ENCODE data around the gene LAPTM5. TPM values are rescaled to one million over a fixed set of nuclear protein-coding genes. Genes with fewer than 3 reads are reported as not detected.

LAPTM5 gene
- total RNA-seq, 1 experiment from 2014 or later = 1.5 TPM

- TF ChIP-seq CEBPB (IDR thresholded peaks at IDR 0.05; ENCODE audit: low read depth) (no peak), ZFX (IDR thresholded peaks at IDR 0.05) (no peak), FOSL1 (IDR thresholded peaks at IDR 0.05; ENCODE audit: low read depth) (no peak)
These were observed 3.9 kb downstream of the LAPTM5 start (continued) for GRCh38 chr1:30753660-30754123.

- no peak overlapping the region for H3K27ac ChIP-seq (ENCODE audit: low read depth, low read length)
- H3K9ac ChIP-seq (ENCODE audit: low read length) = no peak overlapping the region
- DNase-seq (ENCODE audit: low read depth, low spot score) (no peak), ATAC-seq (no peak)
- H3K36me3 ChIP-seq (ENCODE audit: control insufficient read depth in 1 of 2, insufficient read depth in 2 of 2, low read length in 2 of 2) = no peaks in the 10 kb centered on the region
- no TSS peak for BruUV-seq (replicated peaks)
- intact Hi-C loops (cut with micrococcal nuclease) = no loop called here
- H3K4me2 ChIP-seq (ENCODE audit: low read length) = no peak overlapping the region
- ChIA-PET POLR2A (no interaction called here), CTCF (no interaction called here), RAD21 (ENCODE audit: low non-redundant PET in 1 of 2, low total read pairs in 2 of 2, uncharacterized antibody in 2 of 2, unreplicated experiment in 2 of 2) (no interaction called here)
- H3K79me2 ChIP-seq (ENCODE audit: insufficient read depth, low read length) = no peaks in the 10 kb centered on the region
- H3K4me3 ChIP-seq (replicated peaks in 1 of 2; ENCODE audit: low read depth in 1 of 2, low read length in 2 of 2) = no peak overlapping the region
- H3K9me3 ChIP-seq (ENCODE audit: control insufficient read depth in 1 of 2, insufficient read depth in 1 of 2, low read depth in 1 of 2, low read length in 2 of 2) = no peaks in the 10 kb centered on the region
- peaks cover 0 to 17% of the 10 kb centered on the region in 2 experiments; a peak in 3 of 4 replicates for H3K4me1 ChIP-seq (ENCODE audit: control insufficient read depth in 1 of 2, insufficient read depth in 2 of 2, low read length in 2 of 2)
- TF ChIP-seq ZNF274 (IDR thresholded peaks at IDR 0.05; ENCODE audit: low read depth, low read length) (no peak), EGR1 (IDR thresholded peaks at IDR 0.05; ENCODE audit: low read depth) (no peak), ELF1 (IDR thresholded peaks at IDR 0.05; ENCODE audit: borderline replicate concordance, low read depth) (no peak)
- H3K9me2 ChIP-seq (ENCODE audit: insufficient read depth) = no peaks in the 10 kb centered on the region
- H3K27me3 ChIP-seq (ENCODE audit: insufficient read depth, low read length) = no peaks in the 10 kb centered on the region
- no peak overlapping the region for H2AFZ ChIP-seq (ENCODE audit: low read depth, low read length, poor library complexity, severe bottlenecking)
- no peaks in the 10 kb centered on the region for H4K20me1 ChIP-seq (ENCODE audit: insufficient read depth)
These were observed 4.5 kb downstream of the LAPTM5 start for GRCh38 chr1:30753118-30753517.

GRCh38 chr1:30752651-30752908 lies 5.0 kb downstream of the LAPTM5 start:
- ChIA-PET CTCF (interaction anchor here (1.4 kb wide), 1 partner anchor 27 kb away, joined by 7 read pairs; no protein-coding TSS in a partner anchor), RAD21 (ENCODE audit: low non-redundant PET in 1 of 2, low total read pairs in 2 of 2, uncharacterized antibody in 2 of 2, unreplicated experiment in 2 of 2) (no interaction called here), POLR2A (no interaction called here)
- Histone ChIP-seq H4K20me1 (ENCODE audit: insufficient read depth) (no peaks in the 10 kb centered on the region), H3K79me2 (ENCODE audit: insufficient read depth, low read length) (no peaks in the 10 kb centered on the region), H3K36me3 (ENCODE audit: control insufficient read depth in 1 of 2, insufficient read depth in 2 of 2, low read length in 2 of 2) (no peaks in the 10 kb centered on the region), H3K27me3 (ENCODE audit: insufficient read depth, low read length) (no peaks in the 10 kb centered on the region), H3K4me3 (replicated peaks in 1 of 2; ENCODE audit: low read depth in 1 of 2, low read length in 2 of 2) (no peak overlapping the region), H3K27ac (ENCODE audit: low read depth, low read length) (no peak overlapping the region), H3K9me2 (ENCODE audit: insufficient read depth) (no peaks in the 10 kb centered on the region), H3K4me2 (ENCODE audit: low read length) (no peak overlapping the region), H3K9ac (ENCODE audit: low read length) (no peak overlapping the region), H3K4me1 (ENCODE audit: control insufficient read depth in 1 of 2, insufficient read depth in 2 of 2, low read length in 2 of 2) (peaks cover 2 to 22% of the 10 kb centered on the region in 2 experiments; a peak in 3 of 4 replicates), H3K9me3 (ENCODE audit: control insufficient read depth in 1 of 2, insufficient read depth in 1 of 2, low read depth in 1 of 2, low read length in 2 of 2) (no peaks in the 10 kb centered on the region), H2AFZ (ENCODE audit: low read depth, low read length, poor library complexity, severe bottlenecking) (no peak overlapping the region)
- BruUV-seq (replicated peaks) = no TSS peak
- intact Hi-C loops (cut with micrococcal nuclease) = no loop called here
- ATAC-seq = no peak
- no peak for DNase-seq (ENCODE audit: low read depth, low spot score)
- no peak for TF ChIP-seq CBX3 (IDR thresholded peaks at IDR 0.05; ENCODE audit: low read depth)

All from HCT116 (cell line).